ENCODE results near the gene DDC.
A peak's percentile ranks its signal among the peaks of the same experiment; 100 is the strongest.
"Not testable (repeated sequence)": the region's sequence is repeated elsewhere in the genome, so short reads cannot be mapped to it uniquely, and the experiment has no call there.

DDC gene

DNA sequence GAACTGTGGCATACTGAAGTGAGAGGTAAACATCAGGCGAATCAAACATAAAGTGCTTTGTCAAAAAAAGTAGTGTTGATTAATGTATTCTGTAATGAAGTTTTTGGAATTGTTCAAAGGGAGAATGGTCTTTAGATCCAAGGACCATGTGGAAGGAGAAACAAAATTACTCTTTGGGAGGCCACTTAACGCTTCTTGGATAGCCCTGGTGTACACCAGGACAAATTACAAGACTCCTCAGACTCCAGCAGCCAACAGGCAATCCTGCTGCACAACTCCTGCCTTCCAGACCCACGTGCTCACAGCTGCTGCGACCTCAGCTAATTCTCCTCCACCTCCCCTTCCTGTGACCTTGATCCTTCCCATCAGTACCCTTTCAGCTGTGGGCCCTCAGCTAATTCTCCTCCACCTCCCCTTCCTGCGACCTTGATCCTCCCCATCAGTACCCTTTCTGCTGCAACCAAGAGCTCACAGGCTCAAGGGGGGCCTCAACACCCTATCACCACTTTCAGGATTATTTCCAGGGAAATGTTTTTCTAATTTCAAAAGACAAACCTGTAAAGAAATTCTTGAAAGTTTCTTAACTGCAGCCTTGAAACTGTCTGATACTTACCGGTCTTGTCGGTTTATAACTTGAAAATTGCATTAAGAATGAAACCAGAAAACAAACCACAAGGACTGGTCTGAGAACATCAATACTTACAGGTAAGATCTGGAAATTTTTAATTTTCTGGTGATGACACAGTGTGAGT lies 29.7 kb upstream of the DDC start:
- H3K4me1 Mint-ChIP-seq (ENCODE audit: low read depth) = peaks cover 23% of the 10 kb centered on the region
- H3K9me3 Mint-ChIP-seq = no peaks in the 10 kb centered on the region
- H3K27ac Mint-ChIP-seq = peak overlapping the region; percentile 72
- no peak for DNase-seq
- peaks cover 12% of the 10 kb centered on the region for H3K27me3 Mint-ChIP-seq
- peaks cover 4% of the 10 kb centered on the region for H3K36me3 Mint-ChIP-seq (ENCODE audit: low read depth)
- peak overlapping the region; percentile 3 for H3K4me3 Mint-ChIP-seq

GRCh38 chr7:50594136-50594535 lies 28.9 kb upstream of the DDC start:
- peaks cover 14% of the 10 kb centered on the region for H3K27me3 Mint-ChIP-seq
- no peaks in the 10 kb centered on the region for H3K9me3 Mint-ChIP-seq
- peaks cover 4% of the 10 kb centered on the region for H3K36me3 Mint-ChIP-seq (ENCODE audit: low read depth)
- DNase-seq = no peak
- no peak overlapping the region for H3K27ac Mint-ChIP-seq
- peaks cover 23% of the 10 kb centered on the region for H3K4me1 Mint-ChIP-seq (ENCODE audit: low read depth)
- H3K4me3 Mint-ChIP-seq = no peak overlapping the region

DNA sequence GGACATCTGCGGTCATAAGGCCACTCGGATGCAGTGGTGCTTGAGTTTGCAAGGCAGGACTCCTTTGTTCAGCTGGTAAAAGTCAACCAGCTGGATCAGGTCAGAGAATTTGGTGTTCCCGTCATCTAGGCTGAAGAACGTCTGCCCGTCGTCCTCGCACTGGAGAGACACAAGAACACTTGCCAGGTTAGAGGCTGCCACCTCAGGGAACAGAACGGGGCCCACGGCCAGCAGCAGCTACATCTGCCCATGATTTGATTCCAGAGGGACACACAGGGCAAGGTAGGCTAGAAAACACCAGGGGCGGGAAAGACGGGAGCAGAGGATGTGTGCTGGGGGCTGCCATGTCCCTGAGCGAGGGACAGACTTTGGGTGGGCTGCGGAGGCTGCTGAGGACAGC lies 27.7 kb upstream of the DDC start:
- H3K4me3 Mint-ChIP-seq = no peak overlapping the region
- H3K4me1 Mint-ChIP-seq (ENCODE audit: low read depth) = peaks cover 23% of the 10 kb centered on the region

DNA sequence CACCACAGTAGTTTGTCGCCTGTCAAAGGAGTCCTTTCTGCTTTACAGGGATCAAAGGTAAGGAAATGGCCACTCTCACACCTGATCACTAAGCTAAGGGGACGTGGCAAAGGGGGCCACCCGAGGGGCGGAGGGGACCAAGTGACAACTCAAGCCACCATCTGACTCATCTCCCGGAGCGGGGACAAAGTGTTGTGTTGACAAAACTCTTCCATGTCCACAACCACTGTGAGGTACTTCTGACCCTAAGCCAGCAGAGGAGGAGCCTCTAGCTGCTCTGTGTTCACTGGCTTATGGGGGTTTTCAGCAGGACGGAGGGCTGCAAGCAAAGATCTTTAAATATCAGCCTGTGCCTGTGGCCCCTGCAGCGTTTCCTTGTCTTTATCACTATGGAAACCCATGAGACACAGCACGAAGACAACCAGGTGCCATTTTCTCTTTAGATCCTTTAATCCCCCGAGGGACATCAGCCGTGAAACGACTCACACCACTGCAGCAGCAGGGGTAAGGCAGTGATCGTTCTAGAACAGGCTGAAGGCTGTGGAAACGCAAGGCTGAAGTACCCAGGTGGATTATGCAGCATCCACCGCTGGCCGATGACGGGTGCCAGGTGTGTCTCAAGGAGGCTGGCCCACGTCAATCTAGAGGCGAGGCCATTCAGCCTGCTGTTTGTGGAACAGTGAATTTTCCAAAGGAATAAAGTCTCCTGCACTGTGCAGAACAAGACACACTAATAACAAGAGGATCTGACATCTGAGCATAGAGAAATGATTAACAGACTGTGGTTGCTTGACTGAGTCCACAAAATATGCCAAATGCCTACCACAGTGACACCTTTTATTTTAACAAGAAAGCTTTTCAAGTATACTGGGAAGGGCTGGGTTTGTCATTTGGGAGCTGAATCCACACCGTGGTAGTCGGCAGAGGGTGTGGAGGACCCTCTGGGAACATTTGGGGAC lies 26.6 kb upstream of the DDC start:
- Mint-ChIP-seq H3K27me3 (peaks cover 23% of the 10 kb centered on the region), H3K36me3 (ENCODE audit: low read depth) (peaks cover 4% of the 10 kb centered on the region), H3K4me3 (no peak overlapping the region), H3K27ac (no peak overlapping the region), H3K4me1 (ENCODE audit: low read depth) (peaks cover 23% of the 10 kb centered on the region), H3K9me3 (no peaks in the 10 kb centered on the region)
- DNase-seq = no peak

More for the DNA sequence above, 27.7 kb upstream of the DDC start:
- Mint-ChIP-seq H3K27me3 (peaks cover 18% of the 10 kb centered on the region), H3K9me3 (no peaks in the 10 kb centered on the region), H3K36me3 (ENCODE audit: low read depth) (peaks cover 4% of the 10 kb centered on the region), H3K27ac (no peak overlapping the region)
- no peak for DNase-seq

- peaks cover 4% of the 10 kb centered on the region for H3K36me3 Mint-ChIP-seq (ENCODE audit: low read depth)
- H3K4me1 Mint-ChIP-seq (ENCODE audit: low read depth) = peaks cover 21% of the 10 kb centered on the region
- no peaks in the 10 kb centered on the region for H3K9me3 Mint-ChIP-seq
- DNase-seq = no peak
- H3K27ac Mint-ChIP-seq = no peak overlapping the region
- peaks cover 23% of the 10 kb centered on the region for H3K27me3 Mint-ChIP-seq
- no peak overlapping the region for H3K4me3 Mint-ChIP-seq
These were observed 25.9 kb upstream of the DDC start for GRCh38 chr7:50591098-50591479.

DNA sequence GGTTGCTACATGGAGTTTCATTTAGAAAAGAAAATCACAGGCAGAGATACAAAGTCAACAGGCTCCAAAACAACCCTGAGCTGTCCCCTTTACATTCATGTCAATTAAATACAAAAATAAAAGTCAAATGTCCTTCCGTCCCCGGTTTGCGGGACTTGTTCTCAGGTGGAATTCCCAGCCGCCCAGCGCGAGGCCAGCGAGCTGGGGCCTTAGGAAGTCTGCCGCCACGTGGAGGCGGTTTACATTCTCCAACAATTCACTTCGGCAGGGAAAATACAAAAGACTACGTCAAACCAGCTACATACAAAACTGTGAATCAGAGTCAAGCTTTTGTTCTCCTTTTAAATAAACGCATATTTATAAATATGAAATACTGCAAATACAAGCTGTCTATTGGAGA lies 25.3 kb upstream of the DDC start:
- Mint-ChIP-seq H3K27me3 (peaks cover 23% of the 10 kb centered on the region), H3K27ac (no peak overlapping the region), H3K9me3 (no peaks in the 10 kb centered on the region), H3K4me1 (ENCODE audit: low read depth) (peaks cover 16% of the 10 kb centered on the region), H3K36me3 (ENCODE audit: low read depth) (peaks cover 4% of the 10 kb centered on the region), H3K4me3 (no peak overlapping the region)
- no peak for DNase-seq

DNA sequence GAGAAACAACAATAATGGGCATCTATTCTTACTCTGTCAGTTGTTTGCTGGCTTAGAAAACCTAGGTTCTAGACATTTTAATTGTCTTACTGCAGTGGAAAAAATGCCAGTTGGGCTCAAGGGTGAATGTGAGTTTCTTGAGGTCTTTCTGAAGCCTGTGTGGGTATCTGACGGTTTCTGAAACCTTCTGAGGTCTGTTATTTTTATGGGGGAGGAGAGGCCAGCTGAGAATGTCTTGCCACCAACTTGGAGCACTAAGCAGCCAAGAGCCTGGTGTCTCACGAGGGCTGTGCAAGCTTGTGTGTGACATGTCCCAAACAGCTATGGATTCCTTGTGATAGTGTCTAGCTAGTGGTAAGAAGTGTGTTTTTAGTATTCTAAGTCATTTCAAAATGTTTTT lies 24.2 kb upstream of the DDC start:
- DNase-seq = no peak
- H3K27me3 Mint-ChIP-seq = peaks cover 23% of the 10 kb centered on the region
- peaks cover 4% of the 10 kb centered on the region for H3K36me3 Mint-ChIP-seq (ENCODE audit: low read depth)
- H3K4me3 Mint-ChIP-seq = no peak overlapping the region
- H3K4me1 Mint-ChIP-seq (ENCODE audit: low read depth) = peaks cover 4% of the 10 kb centered on the region
- H3K9me3 Mint-ChIP-seq = no peaks in the 10 kb centered on the region
- no peak overlapping the region for H3K27ac Mint-ChIP-seq

GRCh38 chr7:50588937-50589336 lies 23.7 kb upstream of the DDC start:
- Mint-ChIP-seq H3K4me1 (ENCODE audit: low read depth) (no peaks in the 10 kb centered on the region), H3K27me3 (peaks cover 23% of the 10 kb centered on the region), H3K36me3 (ENCODE audit: low read depth) (peaks cover 4% of the 10 kb centered on the region), H3K27ac (no peak overlapping the region), H3K9me3 (peaks cover 4% of the 10 kb centered on the region), H3K4me3 (no peak overlapping the region)
- no peak for DNase-seq

- peaks cover 3% of the 10 kb centered on the region for H3K36me3 Mint-ChIP-seq (ENCODE audit: low read depth)
- DNase-seq = no peak
- H3K4me1 Mint-ChIP-seq (ENCODE audit: low read depth) = no peaks in the 10 kb centered on the region
- H3K9me3 Mint-ChIP-seq = peaks cover 14% of the 10 kb centered on the region
- H3K27me3 Mint-ChIP-seq = peaks cover 19% of the 10 kb centered on the region
- H3K27ac Mint-ChIP-seq = no peak overlapping the region
- H3K4me3 Mint-ChIP-seq = no peak overlapping the region
These were observed 22.5 kb upstream of the DDC start for GRCh38 chr7:50587737-50588136.

GRCh38 chr7:50584793-50585408 lies 19.7 kb upstream of the DDC start:
- Mint-ChIP-seq H3K36me3 (ENCODE audit: low read depth) (no peaks in the 10 kb centered on the region), H3K9me3 (peaks cover 19% of the 10 kb centered on the region), H3K4me1 (ENCODE audit: low read depth) (no peaks in the 10 kb centered on the region), H3K27ac (no peak overlapping the region), H3K4me3 (no peak overlapping the region), H3K27me3 (peaks cover 24% of the 10 kb centered on the region)
- no peak for DNase-seq

DNA sequence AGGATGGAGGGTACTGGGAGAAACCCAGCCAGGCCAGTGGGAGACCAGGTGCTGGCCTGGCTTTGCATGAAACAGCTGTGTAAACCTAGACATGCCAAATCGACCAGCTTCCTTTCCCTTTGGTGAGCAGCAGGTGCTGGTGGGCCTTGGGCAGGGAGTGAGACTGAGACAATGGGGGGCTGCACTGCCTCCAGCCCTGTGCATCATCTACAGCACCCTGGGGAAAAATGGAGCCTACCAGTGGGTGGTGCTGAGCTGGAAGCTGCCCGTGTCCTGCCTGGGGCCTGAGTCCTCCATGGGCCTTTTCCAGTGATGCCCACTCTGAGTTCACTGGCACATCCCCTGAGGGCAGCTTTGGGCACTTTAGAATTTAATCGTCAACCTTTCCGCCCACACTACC lies 19.2 kb upstream of the DDC start:
- H3K4me3 Mint-ChIP-seq = no peak overlapping the region

DNA sequence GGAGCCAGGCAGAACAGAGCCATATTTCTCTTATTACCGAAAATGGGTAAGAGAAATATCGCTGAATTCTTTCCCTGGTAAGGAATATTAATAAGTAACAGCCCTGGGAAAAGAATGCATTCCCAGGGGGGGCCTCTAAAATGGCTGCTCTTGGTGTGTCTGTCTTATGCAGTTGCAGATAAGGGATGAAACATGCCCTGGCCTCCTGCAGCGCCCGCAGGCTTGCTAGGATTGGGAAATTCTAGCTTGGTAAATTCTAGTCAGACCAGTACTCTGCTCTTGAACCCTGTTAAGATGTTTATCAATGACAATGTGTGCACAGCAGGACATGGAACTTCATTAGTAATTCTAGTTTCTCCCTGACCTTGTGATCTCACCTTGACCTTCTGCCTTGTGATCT lies 18.1 kb upstream of the DDC start:
- H3K27me3 Mint-ChIP-seq = peaks cover 20% of the 10 kb centered on the region
- not testable (repeated sequence) for H3K27ac Mint-ChIP-seq; DNase-seq; H3K36me3 Mint-ChIP-seq (ENCODE audit: low read depth); H3K4me3 Mint-ChIP-seq; H3K4me1 Mint-ChIP-seq (ENCODE audit: low read depth)
- peaks cover 19% of the 10 kb centered on the region for H3K9me3 Mint-ChIP-seq

More for the DNA sequence above, 19.2 kb upstream of the DDC start:
- peaks cover 22% of the 10 kb centered on the region for H3K27me3 Mint-ChIP-seq
- H3K4me1 Mint-ChIP-seq (ENCODE audit: low read depth) = no peaks in the 10 kb centered on the region
- H3K9me3 Mint-ChIP-seq = peaks cover 19% of the 10 kb centered on the region
- H3K36me3 Mint-ChIP-seq (ENCODE audit: low read depth) = no peaks in the 10 kb centered on the region
- no peak for DNase-seq
- no peak overlapping the region for H3K27ac Mint-ChIP-seq

DNA sequence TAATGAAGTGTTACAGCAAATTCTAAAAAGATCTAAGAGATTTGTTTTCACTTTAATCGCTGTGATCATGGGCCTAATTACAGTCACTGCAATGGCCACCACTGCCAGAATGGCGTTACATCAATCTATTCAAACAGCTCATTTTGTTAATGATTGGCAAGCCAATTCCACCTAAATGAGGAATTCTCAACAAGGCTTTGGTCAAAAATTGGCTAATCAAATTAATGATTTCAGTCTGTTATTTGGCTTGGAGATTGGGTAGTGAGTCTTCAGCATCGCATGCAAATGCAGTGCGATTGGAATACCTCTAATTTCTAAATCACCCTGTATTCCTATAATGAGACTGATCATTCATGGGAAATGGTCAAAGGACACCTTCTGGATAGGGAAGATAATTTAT lies 17.1 kb upstream of the DDC start:
- H3K4me1 Mint-ChIP-seq (ENCODE audit: low read depth); H3K27ac Mint-ChIP-seq; H3K36me3 Mint-ChIP-seq (ENCODE audit: low read depth); H3K4me3 Mint-ChIP-seq; DNase-seq: not testable (repeated sequence)
- Mint-ChIP-seq H3K27me3 (peaks cover 16% of the 10 kb centered on the region), H3K9me3 (peaks cover 27% of the 10 kb centered on the region)

- Mint-ChIP-seq H3K9me3 (peaks cover 28% of the 10 kb centered on the region), H3K27me3 (peaks cover 16% of the 10 kb centered on the region)
- DNase-seq; H3K27ac Mint-ChIP-seq; H3K4me1 Mint-ChIP-seq (ENCODE audit: low read depth); H3K4me3 Mint-ChIP-seq; H3K36me3 Mint-ChIP-seq (ENCODE audit: low read depth): not testable (repeated sequence)
These were observed 15.5 kb upstream of the DDC start for GRCh38 chr7:50580666-50581065.
